OCI-LY7 (cell line): ENCODE data around the gene TAS2R40. TPM values are rescaled to one million over a fixed set of nuclear protein-coding genes. Genes with fewer than 3 reads are reported as not detected.

ENCODE experiments used
- BruUV-seq: library from RNA; stranded (reverse); fragments of 400-500 nt; replicated peaks from 2 replicates; lab custom pipeline; 2021; lab: Mats Ljungman, UMichigan
- CTCF ChIA-PET: fragments of 300-600 bp; sonication (Branson Sonifier 250); formaldehyde crosslinking; loops from one replicate; lab custom pipeline; 2022; ENCODE audit warnings: antibody characterized with exemption; ENCODE audit not compliant: unreplicated experiment; lab: Charles Lee
- POLR2A ChIA-PET: fragments of 300-600 bp; sonication (Branson Sonifier 250); formaldehyde crosslinking; loops from one replicate; lab custom pipeline; 2022; ENCODE audit warnings: antibody characterized with exemption; lab: Charles Lee
- DNase-seq: peaks from one replicate; pipeline ENCODE4 v3.0.0-alpha.2; 2015; ENCODE audit warnings: low spot score
- H2AFZ ChIP-seq: fragments of 200-600 bp; sonication (generic), shearing (Covaris generic); 2 replicates; pipeline ENCODE4 v1.6.1; 2014; ENCODE audit warnings: mild to moderate bottlenecking, antibody characterized with exemption, low read length, moderate library complexity
- H3K27ac ChIP-seq: fragments of 200-600 bp; sonication (generic); 2 replicates; pipeline ENCODE4 v1.5.1; 2014; ENCODE audit warnings: mixed run types, low read depth, mild to moderate bottlenecking, moderate library complexity, low read length, inconsistent platforms; ENCODE audit not compliant: poor library complexity, severe bottlenecking
- H3K36me3 ChIP-seq: fragments of 200-600 bp; sonication (generic); 2 replicates; pipeline ENCODE4 v1.6.1; 2014; ENCODE audit warnings: mild to moderate bottlenecking, antibody characterized with exemption, low read length, moderate library complexity, mixed read lengths; ENCODE audit not compliant: insufficient read depth
- H3K4me1 ChIP-seq: fragments of 200-600 bp; sonication (generic); 2 replicates; pipeline ENCODE4 v1.5.1; 2014; ENCODE audit warnings: mild to moderate bottlenecking, low read length; ENCODE audit not compliant: insufficient read depth, poor library complexity, severe bottlenecking
- H3K4me2 ChIP-seq: fragments of 200-600 bp; sonication (generic); 2 replicates; pipeline ENCODE4 v1.6.1; 2014; ENCODE audit warnings: mild to moderate bottlenecking, low read length
- H3K4me3 ChIP-seq: fragments of 200-600 bp; sonication (generic); 2 replicates; pipeline ENCODE4 v1.5.1; 2014; ENCODE audit warnings: mild to moderate bottlenecking, low read depth, low read length; ENCODE audit not compliant: poor library complexity, severe bottlenecking
- H3K79me2 ChIP-seq: fragments of 200-600 bp; sonication (generic); 2 replicates; pipeline ENCODE4 v1.6.1; 2016; ENCODE audit warnings: low read depth, mild to moderate bottlenecking, low read length, moderate library complexity, mixed read lengths; ENCODE audit not compliant: insufficient read depth
- H3K9me2 ChIP-seq: fragments of 200-600 bp; sonication (generic); 2 replicates; pipeline ENCODE4 v1.6.1; 2016; ENCODE audit warnings: mild to moderate bottlenecking, low read length, mixed read lengths; ENCODE audit not compliant: insufficient read depth
- H3K9me3 ChIP-seq: fragments of 200-600 bp; sonication (generic); 2 replicates; pipeline ENCODE4 v1.6.1; 2014; ENCODE audit warnings: mild to moderate bottlenecking, mixed run types, low read length, mixed read lengths
- H4K20me1 ChIP-seq: fragments of 200-600 bp; sonication (generic); 2 replicates; pipeline ENCODE4 v1.6.1; 2014; ENCODE audit warnings: mild to moderate bottlenecking, antibody characterized with exemption, low read length, moderate library complexity, mixed read lengths; ENCODE audit not compliant: insufficient read depth
- CTCF ChIP-seq: fragments of 200-600 bp; sonication (generic); conservative IDR thresholded peaks from 2 replicates; pipeline ENCODE4 v1.5.1; 2014; ENCODE audit warnings: mild to moderate bottlenecking, antibody characterized with exemption, low read length, moderate library complexity, mixed read lengths
- EZH2phosphoT487 ChIP-seq: fragments of 200-600 bp; sonication (generic); IDR thresholded peaks from 2 replicates; pipeline ENCODE4 v1.6.1; 2018; ENCODE audit warnings: low read depth, borderline replicate concordance, mild to moderate bottlenecking, mixed run types, antibody characterized with exemption, low read length, moderate library complexity, mixed read lengths
- intact Hi-C: fragments of 100-400 bp; cut with micrococcal nuclease; formaldehyde crosslinking; loops from one replicate; pipeline ENCODE4 v1.10.0; 2022; ENCODE audit not compliant: unreplicated experiment
- total RNA-seq, 2 experiments: library from RNA; depleted of rRNA in 1 of 2; stranded (reverse); fragments of >200 nt in 1 of 2; shearing (Covaris generic) in 1 of 2; gene quantifications; 2 replicates each; pipeline ENCODE4 v1.2.3, GENCODE V29; 2014 to 2022

The TAS2R40 gene
- total RNA-seq, 2 experiments from 2014 or later = not detected

GRCh38 chr7:143245123-143245522, 23.3 kb downstream of the TAS2R40 start:
- Histone ChIP-seq H3K27ac (no peak overlapping the region), H3K4me3 (no peak overlapping the region), H4K20me1 (no peaks in the 10 kb centered on the region), H3K9me3 (no peaks in the 10 kb centered on the region), H3K4me1 (no peaks in the 10 kb centered on the region), H2AFZ (no peak overlapping the region), H3K79me2 (no peaks in the 10 kb centered on the region), H3K36me3 (no peaks in the 10 kb centered on the region), H3K4me2 (no peak overlapping the region), H3K9me2 (no peaks in the 10 kb centered on the region)
- intact Hi-C loops = no loop called here
- ChIA-PET CTCF (no interaction called here), POLR2A (interaction anchor here (1.0 kb wide), 1 partner anchor 18 kb away, joined by 3 read pairs; the partner anchor contains the start of gene GSTK1)
- DNase-seq = no peak
- no TSS peak for BruUV-seq
- TF ChIP-seq EZH2phosphoT487 = no peak

GRCh38 chr7:143247372-143247771, 25.5 kb downstream of the TAS2R40 start:
- Histone ChIP-seq H3K36me3 (no peaks in the 10 kb centered on the region), H3K9me2 (no peaks in the 10 kb centered on the region), H2AFZ (no peak overlapping the region), H3K27ac (no peak overlapping the region), H3K4me2 (no peak overlapping the region), H3K4me1 (peaks cover 5% of the 10 kb centered on the region), H4K20me1 (no peaks in the 10 kb centered on the region), H3K4me3 (no peak overlapping the region), H3K9me3 (no peaks in the 10 kb centered on the region), H3K79me2 (no peaks in the 10 kb centered on the region)
- DNase-seq = no peak
- intact Hi-C loops = no loop called here
- ChIA-PET POLR2A (interaction anchor here (0.7 to 0.9 kb wide), 2 partner anchors 16 to 77 kb away, joined by 3 read pairs; partner anchors contain the start of gene GSTK1), CTCF (no interaction called here)
- no TSS peak for BruUV-seq
- no peak for TF ChIP-seq EZH2phosphoT487
- TF ChIP-seq CTCF = no peak

GRCh38 chr7:143248761-143249354, 27.0 kb downstream of the TAS2R40 start:
- POLR2A ChIA-PET = interaction anchor here (0.7 to 1.8 kb wide), 7 partner anchors 8 to 61 kb away, joined by 3 to 6 read pairs (median 4); no protein-coding TSS in a partner anchor
- TF ChIP-seq EZH2phosphoT487 (no peak), CTCF (no peak)
- no peaks in the 10 kb centered on the region for H3K79me2 ChIP-seq
- H3K4me2 ChIP-seq = no peak overlapping the region
- CTCF ChIA-PET = interaction anchor here (0.6 to 1.0 kb wide), 3 partner anchors 8 to 51 kb away, joined by 3 read pairs; partner anchors contain the start of gene CASP2
- intact Hi-C loops = no loop called here
- peaks cover 5% of the 10 kb centered on the region for H3K4me1 ChIP-seq
- H3K27ac ChIP-seq = no peak overlapping the region
- DNase-seq = no peak
- no peaks in the 10 kb centered on the region for H3K36me3 ChIP-seq
- BruUV-seq = no TSS peak
- 0 out of 2 replicates have a peak, but pooled peaks cover under 1% of the 10 kb centered on the region for H3K9me3 ChIP-seq
- no peaks in the 10 kb centered on the region for H3K9me2 ChIP-seq
- no peaks in the 10 kb centered on the region for H4K20me1 ChIP-seq
- no peak overlapping the region for H2AFZ ChIP-seq
- no peak overlapping the region for H3K4me3 ChIP-seq
